Loucy (cell line): ENCODE results near the gene GRID1.

Experiments
- H2AFZ ChIP-seq: fragments of 200-600 bp; sonication (generic); 2 replicates; pipeline ENCODE4 v1.6.0; 2016; ENCODE audit warnings: antibody characterized with exemption, mild to moderate bottlenecking, low read length, moderate library complexity
- H3F3A ChIP-seq: fragments of 200-600 bp; 2 replicates; pipeline ENCODE4 v1.6.0; 2016; ENCODE audit warnings: antibody characterized with exemption, low read depth, mild to moderate bottlenecking
- H3K27me3 ChIP-seq: fragments of 200-600 bp; sonication (generic); 2 replicates; pipeline ENCODE4 v1.6.1; 2014; ENCODE audit warnings: low read length, mild to moderate bottlenecking; ENCODE audit not compliant: insufficient read depth, poor library complexity, severe bottlenecking
- H3K36me3 ChIP-seq: fragments of 200-600 bp; sonication (generic); 2 replicates; pipeline ENCODE4 v1.6.1; 2016; ENCODE audit warnings: low read length; ENCODE audit not compliant: insufficient read depth
- H3K4me1 ChIP-seq: fragments of 200-600 bp; sonication (generic); 2 replicates; pipeline ENCODE4 v1.5.1; 2014; ENCODE audit warnings: low read length, mild to moderate bottlenecking; ENCODE audit not compliant: insufficient read depth, poor library complexity, severe bottlenecking
- H3K4me2 ChIP-seq: fragments of 200-600 bp; sonication (generic); 2 replicates; pipeline ENCODE4 v1.6.0; 2014; ENCODE audit warnings: antibody characterized with exemption, low read length, low read depth, mild to moderate bottlenecking; ENCODE audit not compliant: poor library complexity, severe bottlenecking
- H3K4me3 ChIP-seq: fragments of 200-600 bp; sonication (generic); 2 replicates; pipeline ENCODE4 v1.5.1; 2014; ENCODE audit warnings: low read length, mild to moderate bottlenecking, mixed read lengths; ENCODE audit not compliant: poor library complexity, severe bottlenecking
- H3K79me2 ChIP-seq: fragments of 200-600 bp; sonication (generic); 2 replicates; pipeline ENCODE4 v1.6.1; 2014; ENCODE audit warnings: low read length; ENCODE audit not compliant: insufficient read depth
- H3K9ac ChIP-seq: fragments of 200-600 bp; sonication (generic); 2 replicates; pipeline ENCODE4 v1.6.0; 2014; ENCODE audit warnings: mild to moderate bottlenecking, low read depth, low read length, moderate library complexity; ENCODE audit not compliant: poor library complexity, severe bottlenecking
- H3K9me2 ChIP-seq: fragments of 200-600 bp; sonication (generic); replicated peaks from 2 replicates; pipeline ENCODE4 v1.6.1; 2016; ENCODE audit warnings: low read depth, low read length, mixed read lengths
- H3K9me3 ChIP-seq: fragments of 200-600 bp; sonication (generic); 2 replicates; pipeline ENCODE4 v1.6.1; 2014; ENCODE audit warnings: mild to moderate bottlenecking, antibody characterized with exemption, low read length, low read depth; ENCODE audit not compliant: insufficient read depth
- H4K20me1 ChIP-seq: fragments of 200-600 bp; sonication (generic); 2 replicates; pipeline ENCODE4 v1.6.0; 2014; ENCODE audit warnings: antibody characterized with exemption, low read length, mild to moderate bottlenecking; ENCODE audit not compliant: insufficient read depth, poor library complexity, severe bottlenecking
- EZH2phosphoT487 ChIP-seq: fragments of 200-600 bp; IDR thresholded peaks from 2 replicates; pipeline ENCODE4 v1.6.1; 2018; ENCODE audit warnings: antibody characterized with exemption, mild to moderate bottlenecking, moderate library complexity, borderline replicate concordance
- TF ChIP-seq, protein P1 (sequence below): fragments of 200-600 bp; sonication (generic); conservative IDR thresholded peaks from 2 replicates; pipeline ENCODE4 v1.5.1; 2014; ENCODE audit warnings: mild to moderate bottlenecking, antibody characterized with exemption, low read length

Gene GRID1

DNA sequence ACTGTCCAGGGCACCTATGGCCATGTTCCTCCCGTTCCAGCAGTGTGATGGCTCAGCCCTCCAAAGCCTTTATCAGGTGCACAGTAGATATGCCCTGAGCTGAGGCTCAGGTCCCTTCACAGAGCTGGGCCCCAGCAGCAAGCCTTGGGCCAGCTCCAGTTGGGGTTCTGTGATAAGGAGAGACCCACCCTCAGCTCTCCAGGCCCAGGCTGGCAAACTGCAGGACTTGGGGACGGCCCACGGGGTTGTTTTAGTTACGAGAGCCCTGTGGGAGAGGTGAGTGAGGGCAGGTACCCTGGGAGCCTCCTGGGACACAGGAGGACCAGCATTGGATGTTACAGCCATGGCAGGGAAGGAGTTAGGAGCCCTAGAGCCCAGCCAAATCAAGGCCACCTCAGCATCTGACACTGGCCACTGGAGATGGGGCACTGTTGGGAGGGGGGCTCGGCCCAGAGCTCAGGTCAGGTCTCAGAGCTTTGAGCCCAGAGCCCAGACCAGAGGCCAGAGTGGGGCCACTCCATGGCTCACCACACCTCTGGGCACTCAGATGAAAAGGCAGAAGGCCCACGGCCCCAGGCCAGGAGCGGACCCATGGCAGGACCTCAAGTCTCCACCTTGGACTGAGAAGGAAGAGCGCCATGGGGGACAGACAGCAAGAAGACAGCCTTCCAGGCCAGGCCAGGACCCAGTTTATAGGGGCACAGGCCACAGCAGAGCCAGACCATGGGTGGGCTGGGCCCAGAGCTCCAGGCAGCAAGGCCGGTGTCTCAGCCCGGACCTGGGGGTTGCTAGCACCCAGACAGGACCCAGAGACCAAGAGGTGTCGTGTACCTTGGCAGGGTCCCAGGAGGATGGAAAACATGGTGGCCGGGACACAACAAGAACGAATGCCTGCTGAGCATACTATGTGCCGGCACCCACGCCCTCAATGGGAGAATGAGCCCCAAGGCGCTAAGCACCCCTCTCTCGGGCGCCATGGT is 12.8 kb downstream of the GRID1 start:
- Histone ChIP-seq H3F3A (no peaks in the 10 kb centered on the region), H3K27me3 (no peaks in the 10 kb centered on the region), H3K36me3 (no peaks in the 10 kb centered on the region), H3K4me1 (no peaks in the 10 kb centered on the region), H3K9me3 (no peaks in the 10 kb centered on the region), H3K9me2 (no peaks in the 10 kb centered on the region), H3K9ac (no peak overlapping the region), H4K20me1 (no peaks in the 10 kb centered on the region), H3K79me2 (no peaks in the 10 kb centered on the region), H3K4me3 (no peak overlapping the region), H3K4me2 (no peak overlapping the region), H2AFZ (no peak overlapping the region)
- TF ChIP-seq, protein P1, sequence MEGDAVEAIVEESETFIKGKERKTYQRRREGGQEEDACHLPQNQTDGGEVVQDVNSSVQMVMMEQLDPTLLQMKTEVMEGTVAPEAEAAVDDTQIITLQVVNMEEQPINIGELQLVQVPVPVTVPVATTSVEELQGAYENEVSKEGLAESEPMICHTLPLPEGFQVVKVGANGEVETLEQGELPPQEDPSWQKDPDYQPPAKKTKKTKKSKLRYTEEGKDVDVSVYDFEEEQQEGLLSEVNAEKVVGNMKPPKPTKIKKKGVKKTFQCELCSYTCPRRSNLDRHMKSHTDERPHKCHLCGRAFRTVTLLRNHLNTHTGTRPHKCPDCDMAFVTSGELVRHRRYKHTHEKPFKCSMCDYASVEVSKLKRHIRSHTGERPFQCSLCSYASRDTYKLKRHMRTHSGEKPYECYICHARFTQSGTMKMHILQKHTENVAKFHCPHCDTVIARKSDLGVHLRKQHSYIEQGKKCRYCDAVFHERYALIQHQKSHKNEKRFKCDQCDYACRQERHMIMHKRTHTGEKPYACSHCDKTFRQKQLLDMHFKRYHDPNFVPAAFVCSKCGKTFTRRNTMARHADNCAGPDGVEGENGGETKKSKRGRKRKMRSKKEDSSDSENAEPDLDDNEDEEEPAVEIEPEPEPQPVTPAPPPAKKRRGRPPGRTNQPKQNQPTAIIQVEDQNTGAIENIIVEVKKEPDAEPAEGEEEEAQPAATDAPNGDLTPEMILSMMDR, result no peak
- no peak for TF ChIP-seq EZH2phosphoT487

DNA sequence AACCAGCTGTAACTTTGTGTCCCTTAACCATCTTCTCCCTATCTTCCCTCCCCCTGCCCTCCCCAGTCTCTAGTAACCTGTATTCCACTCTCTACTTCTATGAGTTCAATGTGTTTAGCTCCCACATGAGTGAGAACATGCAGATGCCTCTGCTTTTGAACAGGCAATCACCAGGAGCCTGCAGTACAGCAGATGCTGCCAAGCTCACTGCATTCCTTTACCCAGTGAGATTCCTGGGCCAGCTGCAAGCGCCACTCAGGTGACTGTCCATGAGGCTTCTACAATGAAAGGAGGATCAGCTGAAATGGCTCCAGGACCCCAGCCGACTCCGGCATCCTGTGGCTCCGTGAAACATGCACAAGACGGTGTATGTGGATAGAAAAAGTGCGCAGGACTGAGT is 15.7 kb downstream of the GRID1 start:
- no peaks in the 10 kb centered on the region for H3K27me3 ChIP-seq
- no peaks in the 10 kb centered on the region for H3K36me3 ChIP-seq
- H3K79me2 ChIP-seq, result no peaks in the 10 kb centered on the region
- no peak overlapping the region for H3K4me3 ChIP-seq
- H3F3A ChIP-seq, result no peaks in the 10 kb centered on the region
- H3K9ac ChIP-seq, result no peak overlapping the region
- TF ChIP-seq EZH2phosphoT487, result no peak
- TF ChIP-seq, protein P1, result no peak
- H3K4me2 ChIP-seq, result no peak overlapping the region
- no peaks in the 10 kb centered on the region for H3K9me3 ChIP-seq
- no peak overlapping the region for H2AFZ ChIP-seq
- no peaks in the 10 kb centered on the region for H3K4me1 ChIP-seq
- no peaks in the 10 kb centered on the region for H3K9me2 ChIP-seq
- no peaks in the 10 kb centered on the region for H4K20me1 ChIP-seq

DNA sequence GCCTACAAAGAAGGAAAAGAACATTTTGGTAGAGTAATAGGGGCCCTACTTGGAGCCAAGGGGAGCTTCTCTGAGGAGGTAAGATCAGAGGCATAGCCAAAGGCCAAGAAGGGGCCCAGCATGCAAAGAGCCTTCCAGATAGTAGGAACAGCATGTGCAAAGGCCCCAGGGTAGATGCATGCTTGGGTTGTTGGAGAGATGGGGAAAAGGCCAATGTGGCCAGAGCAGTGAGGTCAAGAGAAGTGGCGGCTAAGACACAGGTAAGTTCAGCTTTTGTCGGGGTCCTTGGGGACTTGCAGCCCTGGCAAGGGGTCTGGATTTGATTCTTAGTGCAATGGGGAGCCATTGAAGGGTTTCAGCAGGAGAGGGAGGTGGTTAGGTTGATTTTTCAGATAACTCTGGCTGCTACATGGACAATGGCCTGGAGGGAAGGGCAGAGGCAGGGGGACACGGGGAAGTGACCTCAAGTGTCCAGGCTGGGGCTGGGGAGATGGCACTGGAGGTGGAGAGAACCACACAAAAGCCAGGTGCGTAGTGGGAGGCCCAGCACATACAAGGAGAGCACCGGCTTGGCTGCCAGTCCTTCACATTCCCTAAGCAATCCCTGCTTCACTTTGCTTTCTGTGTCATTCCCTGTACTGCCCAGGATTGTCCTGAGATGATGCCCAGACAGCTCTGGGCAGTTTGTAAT is 16.5 kb downstream of the GRID1 start:
- H3F3A ChIP-seq, result no peaks in the 10 kb centered on the region
- TF ChIP-seq, protein P1, result no peak
- TF ChIP-seq EZH2phosphoT487, result no peak
- no peaks in the 10 kb centered on the region for H4K20me1 ChIP-seq
- H3K36me3 ChIP-seq, result no peaks in the 10 kb centered on the region
- H3K4me3 ChIP-seq, result no peak overlapping the region
- H3K4me1 ChIP-seq, result no peaks in the 10 kb centered on the region
- H2AFZ ChIP-seq, result no peak overlapping the region
- H3K9me2 ChIP-seq, result no peaks in the 10 kb centered on the region
- H3K4me2 ChIP-seq, result no peak overlapping the region
- H3K27me3 ChIP-seq, result no peaks in the 10 kb centered on the region
- no peaks in the 10 kb centered on the region for H3K79me2 ChIP-seq
- H3K9ac ChIP-seq, result no peak overlapping the region
- no peaks in the 10 kb centered on the region for H3K9me3 ChIP-seq
